Progenitor cell of endocrine pancreas (in vitro differentiated cells): Measurements from ENCODE around the gene BCL2. TPM values are rescaled to one million over a fixed set of nuclear protein-coding genes. Genes with fewer than 3 reads are reported as not detected.

Experiments
- DNase-seq: peaks from one replicate; pipeline ENCODE4 v3.0.0; 2021; ENCODE audit warnings: low spot score; ENCODE audit not compliant: unreplicated experiment
- H3K27ac Mint-ChIP-seq: 2 replicates; pipeline ENCODE4 v1.8.0; 2021; ENCODE audit warnings: mild to moderate bottlenecking, moderate library complexity, mixed read lengths
- H3K27me3 Mint-ChIP-seq: 2 replicates; pipeline ENCODE4 v1.8.0; 2021; ENCODE audit warnings: mixed read lengths
- H3K36me3 Mint-ChIP-seq: 2 replicates; pipeline ENCODE4 v1.8.0; 2022; ENCODE audit warnings: mixed read lengths; ENCODE audit not compliant: insufficient read depth
- H3K4me1 Mint-ChIP-seq: 2 replicates; pipeline ENCODE4 v1.8.0; 2021; ENCODE audit warnings: low read depth, mixed read lengths
- H3K4me3 Mint-ChIP-seq: 2 replicates; pipeline ENCODE4 v1.8.0; 2021; ENCODE audit warnings: low read depth, mild to moderate bottlenecking, moderate library complexity, mixed read lengths
- H3K9me3 Mint-ChIP-seq: 2 replicates; pipeline ENCODE4 v1.8.0; 2021; ENCODE audit warnings: low read depth, mixed read lengths
- total RNA-seq: library from RNA; stranded (reverse); gene quantifications from 2 replicates; pipeline ENCODE4 v1.2.1, GENCODE V29; 2021
- TF ChIP-seq, protein P1 (sequence below): fragments of 200-600 bp; sonication (generic); IDR thresholded peaks from one replicate; pipeline ENCODE4 v1.5.0; 2021; ENCODE audit warnings: antibody characterized with exemption, mild to moderate bottlenecking; ENCODE audit not compliant: unreplicated experiment

BCL2 gene
- total RNA-seq, 1 donor from 2014 or later: 3.8 TPM

DNA sequence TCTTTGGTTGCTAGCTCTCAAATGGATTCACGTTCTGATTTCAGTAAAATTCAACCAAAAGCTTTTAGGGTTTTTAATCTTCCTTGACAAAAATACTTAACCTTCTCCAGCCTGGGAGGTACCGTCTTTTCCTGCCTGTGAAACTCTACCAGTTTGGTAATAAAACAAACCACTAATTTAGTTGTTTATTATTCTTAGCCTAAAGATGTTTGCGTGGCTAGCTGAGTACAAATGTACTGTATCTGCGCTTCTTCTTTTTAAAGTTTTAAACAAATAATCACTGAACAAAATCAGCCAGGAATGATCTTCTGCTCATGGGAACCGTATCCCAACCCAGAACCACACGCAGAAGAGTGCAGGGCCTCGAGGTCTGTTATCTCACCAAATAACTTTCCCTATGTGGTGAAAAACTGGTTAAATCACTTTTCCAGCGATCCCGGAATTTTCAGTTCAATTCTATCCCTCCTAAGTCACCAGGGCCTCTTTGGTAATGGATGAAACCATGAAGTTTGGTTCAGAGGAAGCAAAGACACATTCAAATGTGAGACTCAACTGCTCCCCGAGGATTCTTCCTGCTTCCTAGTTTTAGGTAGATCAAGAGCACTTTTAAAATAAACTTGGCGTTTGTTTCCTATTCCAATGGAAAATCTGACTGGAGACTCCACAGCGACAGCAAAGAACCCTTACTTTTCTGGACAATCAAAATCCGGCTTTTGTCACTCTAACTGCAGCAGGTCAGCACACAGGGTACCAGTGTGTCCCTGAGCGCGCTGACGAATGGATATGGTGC is 36.1 kb downstream of the BCL2 start:
- no peak for DNase-seq
- Mint-ChIP-seq H3K9me3 (no peaks in the 10 kb centered on the region), H3K4me3 (no peak overlapping the region), H3K27ac (no peak overlapping the region), H3K4me1 (no peaks in the 10 kb centered on the region), H3K27me3 (no peaks in the 10 kb centered on the region), H3K36me3 (no peaks in the 10 kb centered on the region)
- TF ChIP-seq, protein P1, sequence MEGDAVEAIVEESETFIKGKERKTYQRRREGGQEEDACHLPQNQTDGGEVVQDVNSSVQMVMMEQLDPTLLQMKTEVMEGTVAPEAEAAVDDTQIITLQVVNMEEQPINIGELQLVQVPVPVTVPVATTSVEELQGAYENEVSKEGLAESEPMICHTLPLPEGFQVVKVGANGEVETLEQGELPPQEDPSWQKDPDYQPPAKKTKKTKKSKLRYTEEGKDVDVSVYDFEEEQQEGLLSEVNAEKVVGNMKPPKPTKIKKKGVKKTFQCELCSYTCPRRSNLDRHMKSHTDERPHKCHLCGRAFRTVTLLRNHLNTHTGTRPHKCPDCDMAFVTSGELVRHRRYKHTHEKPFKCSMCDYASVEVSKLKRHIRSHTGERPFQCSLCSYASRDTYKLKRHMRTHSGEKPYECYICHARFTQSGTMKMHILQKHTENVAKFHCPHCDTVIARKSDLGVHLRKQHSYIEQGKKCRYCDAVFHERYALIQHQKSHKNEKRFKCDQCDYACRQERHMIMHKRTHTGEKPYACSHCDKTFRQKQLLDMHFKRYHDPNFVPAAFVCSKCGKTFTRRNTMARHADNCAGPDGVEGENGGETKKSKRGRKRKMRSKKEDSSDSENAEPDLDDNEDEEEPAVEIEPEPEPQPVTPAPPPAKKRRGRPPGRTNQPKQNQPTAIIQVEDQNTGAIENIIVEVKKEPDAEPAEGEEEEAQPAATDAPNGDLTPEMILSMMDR: no peak

DNA sequence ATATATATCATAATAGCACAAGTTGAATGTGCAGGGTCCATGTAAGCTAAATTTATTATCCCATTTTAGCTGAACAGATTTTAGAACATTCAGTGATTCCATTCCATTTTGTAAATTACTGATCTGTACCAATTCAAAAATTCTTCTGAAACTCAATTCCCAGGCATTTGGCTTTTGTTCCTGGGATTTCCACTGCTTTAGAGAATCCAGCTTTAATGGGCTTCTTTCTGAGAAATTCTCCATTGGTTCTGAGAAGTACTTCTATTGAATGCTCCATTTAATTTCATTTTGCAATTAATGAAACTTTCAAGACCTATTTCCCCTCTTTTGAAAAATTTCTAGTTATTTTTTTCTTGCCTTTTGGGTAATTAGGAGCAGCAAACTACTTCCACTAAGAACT is 36.8 kb downstream of the BCL2 start:
- Mint-ChIP-seq H3K27ac (no peak overlapping the region), H3K36me3 (no peaks in the 10 kb centered on the region), H3K9me3 (no peaks in the 10 kb centered on the region), H3K27me3 (no peaks in the 10 kb centered on the region), H3K4me3 (no peak overlapping the region), H3K4me1 (no peaks in the 10 kb centered on the region)
- DNase-seq: no peak
- TF ChIP-seq, protein P1: no peak

- Mint-ChIP-seq H3K36me3 (no peaks in the 10 kb centered on the region), H3K9me3 (no peaks in the 10 kb centered on the region), H3K27me3 (no peaks in the 10 kb centered on the region), H3K4me3 (no peak overlapping the region), H3K4me1 (peaks cover 3% of the 10 kb centered on the region), H3K27ac (no peak overlapping the region)
- TF ChIP-seq, protein P1: no peak
- no peak for DNase-seq
These were observed 46.2 kb downstream of the BCL2 start for GRCh38 chr18:63273222-63273927.

DNA sequence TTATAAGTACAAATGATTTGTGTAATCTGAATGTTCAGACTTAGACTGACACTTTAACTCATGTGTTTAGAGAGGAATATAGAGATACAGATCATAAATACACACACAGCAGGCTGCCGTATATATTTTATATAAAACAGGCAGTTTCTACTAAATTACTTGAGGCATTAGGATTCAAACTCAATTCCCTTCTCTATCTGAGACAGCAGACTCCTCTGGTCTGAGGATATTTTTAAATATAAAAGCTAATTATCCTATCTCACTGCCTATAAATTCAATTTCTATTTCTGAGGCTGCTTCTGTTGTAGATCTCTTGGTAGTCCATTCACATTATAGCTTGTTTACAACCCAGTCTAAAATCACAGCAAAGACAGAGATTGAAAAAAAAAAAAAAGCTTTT is 46.9 kb downstream of the BCL2 start:
- TF ChIP-seq, protein P1: no peak
- H3K9me3 Mint-ChIP-seq: no peaks in the 10 kb centered on the region
- H3K4me3 Mint-ChIP-seq: no peak overlapping the region
- H3K36me3 Mint-ChIP-seq: no peaks in the 10 kb centered on the region
- peaks cover 3% of the 10 kb centered on the region for H3K4me1 Mint-ChIP-seq
- H3K27me3 Mint-ChIP-seq: peaks cover 3% of the 10 kb centered on the region
- H3K27ac Mint-ChIP-seq: no peak overlapping the region
- no peak for DNase-seq

DNA sequence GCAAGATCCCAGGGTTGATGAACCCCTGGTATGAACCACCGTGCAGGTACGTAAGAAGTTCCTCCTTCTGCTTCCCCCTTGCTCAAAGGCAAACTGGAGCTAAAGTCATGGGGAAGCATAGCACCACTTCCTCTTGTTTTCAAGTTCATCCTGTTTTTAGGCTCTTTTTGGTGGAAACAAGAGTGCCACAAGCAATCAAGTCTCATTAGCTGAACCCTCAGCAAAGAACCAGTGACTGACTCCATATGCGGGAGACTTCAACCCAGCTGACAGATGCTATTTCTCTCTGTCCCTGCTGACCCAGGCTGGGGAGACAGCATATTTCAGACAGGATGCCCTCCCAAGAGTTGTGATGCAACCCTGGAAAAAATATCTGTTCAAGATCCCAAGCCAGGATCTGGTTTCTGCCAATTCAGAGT is 47.7 kb downstream of the BCL2 start:
- H3K9me3 Mint-ChIP-seq: no peaks in the 10 kb centered on the region
- DNase-seq: no peak
- H3K27me3 Mint-ChIP-seq: peaks cover 8% of the 10 kb centered on the region
- H3K4me3 Mint-ChIP-seq: no peak overlapping the region
- no peak overlapping the region for H3K27ac Mint-ChIP-seq
- H3K36me3 Mint-ChIP-seq: no peaks in the 10 kb centered on the region
- H3K4me1 Mint-ChIP-seq: peaks cover 3% of the 10 kb centered on the region
- TF ChIP-seq, protein P1: no peak
